ENCODE measurements around the gene DMD. TPM values are rescaled to one million over a fixed set of nuclear protein-coding genes. Genes with fewer than 3 reads are reported as not detected.

The DMD gene
- total RNA-seq, 2 donors from 2014 or later: 0.43 to 2.0 TPM

- ATAC-seq (no peak), DNase-seq (ENCODE audit: low spot score in 2 of 2) (no peak)
- no peaks in the 10 kb centered on the region for H3K36me3 Mint-ChIP-seq
- H3K9me3 Mint-ChIP-seq: peaks cover 0 to 3% of the 10 kb centered on the region in 2 donors
- H3K27ac Mint-ChIP-seq: no peak overlapping the region
Measured at GRCh38 chrX:31547416-31547815, 1663.9 kb downstream of the DMD start.

GRCh38 chrX:31546126-31546525 lies 1665.2 kb downstream of the DMD start:
- ATAC-seq (no peak), DNase-seq (ENCODE audit: low spot score in 2 of 2) (no peak)
- H3K27ac Mint-ChIP-seq: no peak overlapping the region
- H3K9me3 Mint-ChIP-seq: peaks cover 0 to 3% of the 10 kb centered on the region in 2 donors
- no peaks in the 10 kb centered on the region for H3K36me3 Mint-ChIP-seq

DNA sequence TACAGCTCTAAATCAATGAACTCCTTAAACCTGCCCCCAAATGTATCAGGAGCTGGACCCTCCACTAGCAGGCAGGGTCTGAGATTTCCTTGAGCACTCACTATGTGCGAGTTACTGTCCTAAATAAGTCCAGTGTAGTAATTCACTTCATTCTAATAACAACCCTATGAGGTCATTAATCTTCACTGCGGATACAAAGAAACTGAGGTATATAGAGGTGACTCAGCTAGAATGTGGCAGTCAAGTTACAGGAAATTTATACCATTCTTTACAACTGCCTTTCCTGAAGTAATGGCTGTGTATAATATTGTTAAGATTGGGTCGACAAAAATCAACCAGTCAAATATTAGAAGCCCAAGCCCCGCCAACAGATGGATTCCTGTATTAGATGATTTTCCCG lies 1665.6 kb downstream of the DMD start:
- Mint-ChIP-seq H3K9me3 (peaks cover 0 to 3% of the 10 kb centered on the region in 2 donors), H3K27ac (no peak overlapping the region)

GRCh38 chrX:31545191-31545590 lies 1666.2 kb downstream of the DMD start:
- no peak overlapping the region for H3K27ac Mint-ChIP-seq
- no peak for DNase-seq (ENCODE audit: low spot score in 2 of 2)
- no peaks in the 10 kb centered on the region for H3K36me3 Mint-ChIP-seq
- ATAC-seq: no peak
- peaks cover 0 to 3% of the 10 kb centered on the region in 2 donors for H3K9me3 Mint-ChIP-seq

More for the DNA sequence above, 1665.6 kb downstream of the DMD start:
- DNase-seq (ENCODE audit: low spot score in 2 of 2) (no peak), ATAC-seq (no peak)
- H3K36me3 Mint-ChIP-seq: no peaks in the 10 kb centered on the region

GRCh38 chrX:31543634-31544033 lies 1667.7 kb downstream of the DMD start:
- ATAC-seq (no peak), DNase-seq (ENCODE audit: low spot score in 2 of 2) (no peak)
- Mint-ChIP-seq H3K27ac (no peak overlapping the region), H3K9me3 (peaks cover 0 to 3% of the 10 kb centered on the region in 2 donors), H3K36me3 (no peaks in the 10 kb centered on the region)

DNA sequence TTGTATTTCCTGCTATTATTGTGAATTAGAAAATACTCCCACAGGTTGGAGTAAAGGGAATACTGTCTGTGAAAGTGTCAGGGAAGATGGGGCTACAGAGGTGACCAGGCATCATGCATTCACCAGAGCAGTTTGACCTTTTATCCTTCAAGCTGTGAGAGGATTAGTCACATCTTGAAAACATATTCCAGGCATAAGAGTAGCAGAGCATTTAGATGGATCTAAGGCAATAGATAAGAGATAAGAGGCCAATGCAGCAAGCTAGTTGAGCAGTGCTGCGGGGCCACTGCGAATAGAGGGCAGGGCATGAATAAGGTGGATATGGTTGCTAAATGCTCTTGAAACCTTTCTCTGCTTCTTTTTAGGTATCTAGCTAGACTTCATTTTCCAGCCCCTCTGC lies 1668.8 kb downstream of the DMD start:
- Mint-ChIP-seq H3K36me3 (no peaks in the 10 kb centered on the region), H3K27ac (no peak overlapping the region), H3K9me3 (peaks cover 0 to 3% of the 10 kb centered on the region in 2 donors)
- DNase-seq (ENCODE audit: low spot score in 2 of 2): no peak
- ATAC-seq: no peak

DNA sequence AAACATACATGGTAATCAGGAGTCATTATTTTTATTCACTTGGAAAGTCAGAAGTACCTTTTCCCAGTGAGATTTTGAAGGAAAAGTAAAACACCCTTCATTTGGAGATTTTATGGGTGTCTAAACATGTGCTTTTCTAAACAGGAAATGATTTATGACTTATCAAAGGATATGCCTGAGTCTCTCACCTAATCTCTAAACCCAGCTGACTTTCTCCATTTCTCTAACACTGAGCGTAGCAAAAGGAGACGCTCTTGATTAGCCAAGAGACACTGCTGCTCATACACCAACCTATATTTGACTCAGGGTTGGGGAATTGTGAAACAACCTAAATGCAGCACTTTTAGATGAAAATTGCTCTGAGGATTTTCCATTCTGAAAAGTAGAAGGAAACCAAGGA lies 1671.0 kb downstream of the DMD start:
- no peaks in the 10 kb centered on the region for H3K9me3 Mint-ChIP-seq
- DNase-seq (ENCODE audit: low spot score in 2 of 2) (no peak), ATAC-seq (no peak)
- no peak overlapping the region for H3K27ac Mint-ChIP-seq
- no peaks in the 10 kb centered on the region for H3K36me3 Mint-ChIP-seq

- Mint-ChIP-seq H3K36me3 (no peaks in the 10 kb centered on the region), H3K27ac (no peak overlapping the region), H3K9me3 (peaks cover 0 to under 1% of the 10 kb centered on the region in 2 donors)
- DNase-seq (ENCODE audit: low spot score in 2 of 2): no peak
- no peak for ATAC-seq
Measured at GRCh38 chrX:31527455-31528126, 1683.8 kb downstream of the DMD start.

GRCh38 chrX:31523884-31524536 lies 1687.3 kb downstream of the DMD start:
- DNase-seq (ENCODE audit: low spot score in 2 of 2) (no peak), ATAC-seq (no peak)
- no peak overlapping the region for H3K27ac Mint-ChIP-seq
- H3K36me3 Mint-ChIP-seq: no peaks in the 10 kb centered on the region
- peaks cover 0 to 4% of the 10 kb centered on the region in 2 donors for H3K9me3 Mint-ChIP-seq

DNA sequence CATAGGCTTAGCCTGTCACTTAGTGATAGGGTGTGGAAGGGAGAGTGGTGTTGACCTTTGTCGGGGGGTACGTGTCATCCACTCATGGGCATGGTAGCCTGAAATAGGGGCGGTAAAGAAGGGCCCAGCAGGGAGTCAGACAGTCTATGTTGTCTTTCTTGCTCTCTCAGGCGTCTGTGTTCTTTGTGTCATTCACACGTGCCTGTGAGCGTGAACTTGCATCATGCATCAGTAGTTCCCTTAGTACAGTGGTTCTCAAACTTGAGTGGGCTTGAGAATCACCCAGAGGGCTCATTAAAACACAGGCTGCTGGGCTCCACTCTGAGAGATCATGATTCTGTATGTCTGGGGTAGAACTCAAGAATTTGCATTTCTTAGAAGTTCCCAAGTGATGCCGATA lies 1688.6 kb downstream of the DMD start:
- H3K27ac Mint-ChIP-seq: no peak overlapping the region
- no peak for ATAC-seq
- DNase-seq (ENCODE audit: low spot score in 2 of 2): no peak
- H3K36me3 Mint-ChIP-seq: no peaks in the 10 kb centered on the region
- H3K9me3 Mint-ChIP-seq: peaks cover 0 to 4% of the 10 kb centered on the region in 2 donors

DNA sequence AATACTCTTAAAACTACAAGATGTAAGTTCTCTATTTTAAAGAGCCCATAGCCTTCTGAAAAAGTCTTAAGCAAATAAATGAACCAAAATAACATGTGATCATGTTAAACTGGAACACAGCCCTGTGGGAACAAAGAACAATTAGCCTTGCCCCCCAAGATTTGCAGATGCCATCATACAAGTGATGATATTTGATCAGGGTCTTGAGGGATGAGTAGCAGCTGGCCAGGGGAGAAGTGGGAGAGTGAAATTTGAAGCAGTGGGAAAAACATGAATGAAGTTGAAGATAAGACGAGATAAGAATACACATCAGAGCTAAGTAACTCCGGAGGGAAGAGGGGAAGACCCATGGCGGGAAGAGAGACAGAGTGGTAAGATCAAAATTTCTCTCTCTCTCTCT lies 1689.4 kb downstream of the DMD start:
- Mint-ChIP-seq H3K27ac (no peak overlapping the region), H3K9me3 (peaks cover 0 to 4% of the 10 kb centered on the region in 2 donors), H3K36me3 (no peaks in the 10 kb centered on the region)
- no peak for ATAC-seq
- DNase-seq (ENCODE audit: low spot score in 2 of 2): no peak

DNA sequence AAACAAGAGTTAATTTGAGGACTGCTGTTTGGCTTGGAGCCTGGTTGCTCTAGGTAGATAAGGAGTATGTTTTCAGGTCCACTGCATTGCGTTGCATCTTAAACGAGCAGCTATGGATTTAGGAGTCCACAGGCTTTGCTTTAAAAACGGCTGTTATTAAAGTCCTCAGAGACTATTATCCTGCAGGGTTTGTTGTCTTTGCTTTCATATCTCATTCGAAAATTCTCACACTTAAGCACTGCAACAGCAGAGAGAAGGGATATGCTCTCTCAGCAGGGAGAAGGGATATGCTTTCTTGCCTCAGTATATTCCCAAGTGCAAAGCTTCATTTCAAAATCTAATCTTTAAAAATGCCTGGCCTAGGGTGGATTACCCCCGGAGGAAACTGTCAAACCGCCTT lies 1694.8 kb downstream of the DMD start:
- ATAC-seq: no peak

GRCh38 chrX:31508338-31508737 lies 1703.0 kb downstream of the DMD start:
- Mint-ChIP-seq H3K27ac (no peak overlapping the region), H3K9me3 (no peaks in the 10 kb centered on the region), H3K36me3 (no peaks in the 10 kb centered on the region)
- DNase-seq (ENCODE audit: low spot score in 2 of 2): no peak
- no peak for ATAC-seq

More for the DNA sequence above, 1694.8 kb downstream of the DMD start:
- Mint-ChIP-seq H3K27ac (no peak overlapping the region), H3K36me3 (no peaks in the 10 kb centered on the region), H3K9me3 (no peaks in the 10 kb centered on the region)
- no peak for DNase-seq (ENCODE audit: low spot score in 2 of 2)

GRCh38 chrX:31506928-31507327 lies 1704.4 kb downstream of the DMD start:
- H3K27ac Mint-ChIP-seq: no peak overlapping the region
- DNase-seq (ENCODE audit: low spot score in 2 of 2) (no peak), ATAC-seq (no peak)
- H3K9me3 Mint-ChIP-seq: no peaks in the 10 kb centered on the region
- no peaks in the 10 kb centered on the region for H3K36me3 Mint-ChIP-seq

DNA sequence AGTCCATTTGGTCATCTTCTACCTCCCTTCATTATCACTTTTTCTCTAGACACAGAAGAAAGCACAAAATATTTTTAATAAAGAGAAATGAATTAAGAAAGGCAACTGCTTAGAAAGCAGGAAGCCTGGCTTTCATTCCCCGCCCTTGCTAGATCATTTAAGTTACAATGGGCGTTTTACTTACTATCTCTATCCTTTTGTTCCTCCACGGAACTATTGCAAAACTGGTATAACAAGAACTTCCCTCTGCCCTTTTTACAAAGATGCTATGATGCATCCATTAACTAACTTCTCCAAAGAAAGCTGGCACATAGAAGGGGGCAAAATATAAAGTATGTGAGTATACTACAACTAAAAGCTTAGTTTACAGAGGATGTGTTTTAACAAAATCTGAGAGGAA lies 1705.0 kb downstream of the DMD start:
- Mint-ChIP-seq H3K27ac (no peak overlapping the region), H3K9me3 (no peaks in the 10 kb centered on the region), H3K36me3 (no peaks in the 10 kb centered on the region)
- ATAC-seq (no peak), DNase-seq (ENCODE audit: low spot score in 2 of 2) (no peak)

- no peak for ATAC-seq
Measured at GRCh38 chrX:31500921-31501320, 1710.4 kb downstream of the DMD start.

DNA sequence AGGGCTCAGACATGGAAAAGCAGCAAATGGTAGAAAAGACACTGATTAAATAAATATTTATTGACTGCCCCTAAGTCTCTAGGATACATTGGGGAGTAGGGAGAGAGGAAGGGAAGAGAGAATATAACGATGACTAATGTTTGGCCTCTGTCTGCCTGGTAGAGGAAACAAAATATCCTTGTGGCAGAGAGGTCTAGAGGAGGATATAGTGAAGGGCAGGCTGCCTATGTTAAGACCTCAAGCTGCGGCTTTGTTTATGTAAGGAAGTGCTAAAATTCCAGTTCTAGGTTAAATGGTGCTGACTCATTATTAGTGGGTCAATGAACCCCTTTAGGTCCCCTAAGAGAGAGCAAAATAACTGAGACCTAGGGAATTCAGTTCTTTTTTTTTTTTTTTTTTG lies 1712.2 kb downstream of the DMD start:
- DNase-seq (ENCODE audit: low spot score in 2 of 2) (no peak), ATAC-seq (no peak)
- Mint-ChIP-seq H3K36me3 (no peaks in the 10 kb centered on the region), H3K9me3 (no peaks in the 10 kb centered on the region), H3K27ac (no peak overlapping the region)

More at GRCh38 chrX:31500921-31501320, 1710.4 kb downstream of the DMD start:
- Mint-ChIP-seq H3K27ac (no peak overlapping the region), H3K9me3 (no peaks in the 10 kb centered on the region), H3K36me3 (no peaks in the 10 kb centered on the region)
- DNase-seq (ENCODE audit: low spot score in 2 of 2): no peak

DNA sequence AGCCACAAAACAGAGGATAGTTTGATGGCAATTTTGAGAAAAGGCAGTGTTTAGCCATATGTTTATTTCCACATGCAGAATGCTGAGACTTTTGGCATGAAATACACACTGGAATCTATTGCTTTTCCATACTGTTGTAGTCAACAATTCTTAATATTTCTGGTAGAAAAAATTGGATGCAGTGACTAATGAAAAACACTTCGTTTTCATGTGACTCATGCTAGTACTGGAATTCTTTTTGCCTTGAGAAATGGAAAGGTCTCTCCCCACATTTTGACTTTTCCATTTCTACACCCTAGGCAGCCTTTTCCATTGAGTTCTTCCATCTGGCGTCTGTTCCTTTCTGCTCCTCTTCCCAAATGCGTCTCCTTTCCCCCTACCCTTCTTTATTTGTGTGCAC lies 1714.3 kb downstream of the DMD start:
- Mint-ChIP-seq H3K9me3 (peaks cover 0 to 6% of the 10 kb centered on the region in 2 donors), H3K27ac (no peak overlapping the region), H3K36me3 (no peaks in the 10 kb centered on the region)
- DNase-seq (ENCODE audit: low spot score in 2 of 2) (no peak), ATAC-seq (no peak)
